Tibial artery (tissue), 4 donors: ENCODE results near the gene AGAP1.

ENCODE experiments used
- DNase-seq, 2 donors: peaks; one replicate each; pipeline ENCODE4 v3.0.0-alpha.2; 2019
- H3K27ac ChIP-seq, 2 donors: fragments of 200-600 bp; sonication (generic) in 1 of 2; 1 replicate in 1 of 2; 2 replicates in 1 of 2; pipeline ENCODE4 v1.5.1; 2018 to 2019; ENCODE audit warnings: mild to moderate bottlenecking in 1 of 2
- H3K27me3 ChIP-seq, 2 donors: fragments of 200-600 bp; sonication (generic) in 1 of 2; one replicate each; pipeline versions ENCODE4 v1.5.1 to v1.6.0; 2016 to 2019
- H3K36me3 ChIP-seq, 3 donors: fragments of 200-600 bp; sonication (generic) in 2 of 3; one replicate each; pipeline ENCODE4 v1.5.1; 2016 to 2019; ENCODE audit warnings: mild to moderate bottlenecking in 2 of 3
- H3K4me1 ChIP-seq, 4 donors: fragments of 200-600 bp; sonication (generic) in 2 of 4; 1 replicate in 3 of 4; 2 replicates in 1 of 4; pipeline ENCODE4 v1.5.1; 2016 to 2019
- H3K4me3 ChIP-seq, 2 donors: fragments of 200-600 bp; sonication (generic) in 1 of 2; 1 replicate in 1 of 2; 2 replicates in 1 of 2; pipeline ENCODE4 v1.5.1; 2018 to 2019; ENCODE audit warnings: mild to moderate bottlenecking in 2 of 2
- H3K9me3 ChIP-seq, 3 donors: fragments of 200-600 bp; sonication (generic) in 1 of 3; one replicate each; pipeline ENCODE4 v1.5.1; 2016 to 2019
- CTCF ChIP-seq, 2 experiments: fragments of 200-600 bp in 1 of 2; fragments of 450-650 bp in 1 of 2; IDR thresholded peaks; one replicate each; pipeline ENCODE4 v1.5.1; 2017 to 2019; ENCODE audit warnings: antibody characterized with exemption in 2 of 2, mild to moderate bottlenecking in 1 of 2, moderate library complexity in 1 of 2
- intact Hi-C: fragments of 100-400 bp; cut with DNase I; formaldehyde crosslinking; loops from one replicate; pipeline ENCODE4 v1.15.0; 2023; ENCODE audit warnings: low total_unique reads

AGAP1 gene

GRCh38 chr2:235896061-235896460, 402.2 kb downstream of the AGAP1 start:
- no peak for DNase-seq
- H3K4me1 ChIP-seq, result no peaks in the 10 kb centered on the region
- TF ChIP-seq CTCF (IDR thresholded peaks at IDR 0.05), result no peak
- H3K9me3 ChIP-seq, result no peaks in the 10 kb centered on the region
- H3K4me3 ChIP-seq, result no peak overlapping the region
- intact Hi-C loops, result no loop called here
- peaks cover 0 to 29% (median 0%) of the 10 kb centered on the region in 3 donors for H3K36me3 ChIP-seq
- H3K27ac ChIP-seq, result no peak overlapping the region
- no peaks in the 10 kb centered on the region for H3K27me3 ChIP-seq

- no peaks in the 10 kb centered on the region for H3K27me3 ChIP-seq
- H3K36me3 ChIP-seq, result peaks cover 0 to 18% (median 0%) of the 10 kb centered on the region in 3 donors
- H3K9me3 ChIP-seq, result no peaks in the 10 kb centered on the region
- no peak for TF ChIP-seq CTCF (IDR thresholded peaks at IDR 0.05)
- H3K27ac ChIP-seq, result no peak overlapping the region
- intact Hi-C loops, result no loop called here
- DNase-seq, result no peak
- no peak overlapping the region for H3K4me3 ChIP-seq
- no peaks in the 10 kb centered on the region for H3K4me1 ChIP-seq
Measured at GRCh38 chr2:235897992-235898391, 404.1 kb downstream of the AGAP1 start.

- TF ChIP-seq CTCF (IDR thresholded peaks at IDR 0.05), result no peak
- H3K4me1 ChIP-seq, result no peaks in the 10 kb centered on the region
- H3K36me3 ChIP-seq, result peaks cover 0 to 12% (median 0%) of the 10 kb centered on the region in 3 donors
- no peak overlapping the region for H3K4me3 ChIP-seq
- intact Hi-C loops, result no loop called here
- no peaks in the 10 kb centered on the region for H3K9me3 ChIP-seq
- H3K27ac ChIP-seq, result no peak overlapping the region
- no peaks in the 10 kb centered on the region for H3K27me3 ChIP-seq
- no peak for DNase-seq
Measured at GRCh38 chr2:235898766-235899165, 404.9 kb downstream of the AGAP1 start.

- Histone ChIP-seq H3K4me1 (no peaks in the 10 kb centered on the region), H3K27me3 (no peaks in the 10 kb centered on the region), H3K27ac (no peak overlapping the region), H3K4me3 (no peak overlapping the region), H3K9me3 (no peaks in the 10 kb centered on the region), H3K36me3 (peaks cover 0 to 3% (median 0%) of the 10 kb centered on the region in 3 donors)
- no peak for DNase-seq
- intact Hi-C loops, result no loop called here
- TF ChIP-seq CTCF (IDR thresholded peaks at IDR 0.05), result no peak
Measured at GRCh38 chr2:235900631-235901030, 406.8 kb downstream of the AGAP1 start.

GRCh38 chr2:235901243-235901642, 407.4 kb downstream of the AGAP1 start:
- H3K36me3 ChIP-seq, result peaks cover 0 to 3% (median 0%) of the 10 kb centered on the region in 3 donors
- no peaks in the 10 kb centered on the region for H3K4me1 ChIP-seq
- H3K27ac ChIP-seq, result no peak overlapping the region
- TF ChIP-seq CTCF (IDR thresholded peaks at IDR 0.05), result no peak
- H3K9me3 ChIP-seq, result no peaks in the 10 kb centered on the region
- no peak for DNase-seq
- no peaks in the 10 kb centered on the region for H3K27me3 ChIP-seq
- intact Hi-C loops, result no loop called here
- no peak overlapping the region for H3K4me3 ChIP-seq
